Measurements from ENCODE around the gene SKAP1. TPM values are rescaled to one million over a fixed set of nuclear protein-coding genes. Genes with fewer than 3 reads are reported as not detected.

SKAP1 gene
- total and polyA plus RNA-seq, 2 of the 13 experiments (the other 11 are each of a cell fraction or from before 2014, with no cell fraction given) = 0.21 TPM; not detected in 1

DNA sequence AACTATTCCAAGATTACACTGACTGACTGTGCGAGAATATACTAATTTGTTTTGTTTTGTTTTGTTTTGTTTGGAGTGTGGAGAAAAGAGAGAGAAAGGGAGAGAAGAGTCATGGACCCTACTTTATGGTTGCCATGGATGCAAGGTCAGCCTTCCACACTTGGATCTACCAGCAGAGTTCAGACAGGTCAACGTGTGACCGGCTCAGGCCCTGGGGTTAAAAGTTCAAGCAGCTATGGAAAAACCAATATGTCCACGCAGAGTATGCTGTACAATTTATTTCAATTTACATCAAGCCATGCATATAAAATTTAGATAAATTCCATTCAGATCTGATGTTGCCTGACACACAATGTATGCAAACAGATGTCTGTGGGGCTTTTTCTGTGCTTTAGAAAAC, 122.8 kb downstream of the SKAP1 start:
- Histone ChIP-seq H3K27ac (ENCODE audit: extremely low read length, insufficient read depth, low read length) (no peak overlapping the region), H4K20me1 (ENCODE audit: insufficient read depth, low read length) (no peaks in the 10 kb centered on the region), H3K4me1 (ENCODE audit: insufficient read depth, low read length) (peaks cover 8% of the 10 kb centered on the region), H3K79me2 (ENCODE audit: insufficient read depth, low read length) (no peaks in the 10 kb centered on the region), H3K4me2 (ENCODE audit: low read depth, low read length) (no peak overlapping the region), H3K36me3 (replicated peaks in 1 of 2; ENCODE audit: control insufficient read depth in 1 of 2, insufficient read depth in 2 of 2, low read length in 2 of 2) (no peaks in the 10 kb centered on the region), H3K27me3 (ENCODE audit: control insufficient read depth in 1 of 2, insufficient read depth in 2 of 2, low read length in 2 of 2) (peaks cover 0 to 8% of the 10 kb centered on the region in 2 experiments; a peak in 2 of 5 replicates), H3K9me3 (ENCODE audit: low read length) (no peaks in the 10 kb centered on the region), H2AFZ (ENCODE audit: low read length) (no peak overlapping the region), H3K9ac (ENCODE audit: insufficient read depth, low read depth, low read length) (no peak overlapping the region), H3K4me3 (replicated peaks in 1 of 3; ENCODE audit: insufficient read depth in 1 of 3, low read depth in 2 of 3, low read length in 3 of 3) (no peak overlapping the region)
- ChIA-PET CTCF (ENCODE audit: low intra/inter-chr PET ratio, low total read pairs) (interaction anchor here (2.4 kb wide), 1 partner anchor 311 kb away, joined by 24 read pairs; no protein-coding TSS in a partner anchor), POLR2A (no interaction called here)
- ATAC-seq (no peak), FAIRE-seq (no peak), DNase-seq (ENCODE audit: low spot score) (no peak)
- no TSS peak for BruUV-seq (replicated peaks)
- TF ChIP-seq RARA (CRISPR knock-in tag; IDR thresholded peaks at IDR 0.05) (peak; percentile 40; the same call in 1 of the 2 replicates), MAZ (IDR thresholded peaks at IDR 0.05; ENCODE audit: borderline replicate concordance, low read depth, low read length) (no peak), MAZ (CRISPR knock-in tag; IDR thresholded peaks at IDR 0.05; ENCODE audit: low read depth) (no peak), GABPA (IDR thresholded peaks at IDR 0.05; ENCODE audit: low read depth, low read length) (no peak), GABPA (CRISPR knock-in tag; IDR thresholded peaks at IDR 0.05; ENCODE audit: low read depth) (no peak), NR2F6 (IDR thresholded peaks at IDR 0.05) (no peak), NR2F6 (CRISPR knock-in tag; IDR thresholded peaks at IDR 0.05) (no peak), MAFG (CRISPR knock-in tag; IDR thresholded peaks at IDR 0.05) (no peak)
- TF ChIP-seq, protein P1, sequence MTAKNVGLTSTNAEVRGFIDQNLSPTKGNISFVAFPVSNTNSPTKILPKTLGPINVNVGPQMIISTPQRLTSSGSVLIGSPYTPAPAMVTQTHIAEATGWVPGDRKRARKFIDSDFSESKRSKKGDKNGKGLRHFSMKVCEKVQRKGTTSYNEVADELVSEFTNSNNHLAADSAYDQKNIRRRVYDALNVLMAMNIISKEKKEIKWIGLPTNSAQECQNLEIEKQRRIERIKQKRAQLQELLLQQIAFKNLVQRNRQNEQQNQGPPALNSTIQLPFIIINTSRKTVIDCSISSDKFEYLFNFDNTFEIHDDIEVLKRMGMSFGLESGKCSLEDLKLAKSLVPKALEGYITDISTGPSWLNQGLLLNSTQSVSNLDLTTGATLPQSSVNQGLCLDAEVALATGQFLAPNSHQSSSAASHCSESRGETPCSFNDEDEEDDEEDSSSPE (CRISPR knock-in tag; IDR thresholded peaks at IDR 0.05) = no peak
- intact Hi-C loops (cut with micrococcal nuclease; ENCODE audit: unreplicated experiment) = loop anchor here (1.0 kb wide), 1 partner anchor 311 kb away; no protein-coding TSS in a partner anchor
- WGBS (ENCODE audit: low lambda C conversion rate) = 7% methylated on average over 4 of the region's 4 CpGs
- in situ Hi-C loops (cut with HindIII; ENCODE audit: extremely low pct_ligation_motif_present, low pct_unique_long_range_greater_than_20kb) = no loop called here

DNA sequence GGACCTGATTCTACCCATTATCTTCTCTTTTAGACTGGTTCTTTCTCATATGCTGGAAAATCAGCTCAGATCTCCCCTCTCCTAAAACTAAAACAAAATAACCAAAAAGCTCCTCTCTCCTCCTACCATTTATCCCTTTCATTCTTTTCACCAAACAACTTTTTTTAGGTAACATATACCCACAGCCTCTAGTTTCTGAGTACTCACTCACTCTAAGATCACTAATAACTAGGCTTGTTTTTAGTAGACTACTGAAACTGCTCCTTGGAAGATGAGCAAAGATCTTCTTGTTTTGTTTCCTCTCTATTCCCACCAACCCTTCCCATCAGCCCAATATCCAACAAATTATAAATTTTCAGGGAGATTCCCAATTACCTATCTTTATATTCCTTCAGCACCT, 129.0 kb downstream of the SKAP1 start:
- Histone ChIP-seq H3K79me2 (ENCODE audit: insufficient read depth, low read length) (no peaks in the 10 kb centered on the region), H2AFZ (ENCODE audit: low read length) (no peak overlapping the region), H3K4me2 (ENCODE audit: low read depth, low read length) (no peak overlapping the region), H3K36me3 (replicated peaks in 1 of 2; ENCODE audit: control insufficient read depth in 1 of 2, insufficient read depth in 2 of 2, low read length in 2 of 2) (no peaks in the 10 kb centered on the region), H3K9me3 (ENCODE audit: low read length) (no peaks in the 10 kb centered on the region), H3K27ac (ENCODE audit: extremely low read length, insufficient read depth, low read length) (no peak overlapping the region), H4K20me1 (ENCODE audit: insufficient read depth, low read length) (no peaks in the 10 kb centered on the region), H3K4me1 (ENCODE audit: insufficient read depth, low read length) (no peaks in the 10 kb centered on the region), H3K9ac (ENCODE audit: insufficient read depth, low read depth, low read length) (no peak overlapping the region), H3K4me3 (replicated peaks in 1 of 3; ENCODE audit: insufficient read depth in 1 of 3, low read depth in 2 of 3, low read length in 3 of 3) (no peak overlapping the region), H3K27me3 (ENCODE audit: control insufficient read depth in 1 of 2, insufficient read depth in 2 of 2, low read length in 2 of 2) (no peaks in the 10 kb centered on the region)
- ATAC-seq (no peak), DNase-seq (ENCODE audit: low spot score) (no peak), FAIRE-seq (no peak)
- intact Hi-C loops (cut with micrococcal nuclease; ENCODE audit: unreplicated experiment) = no loop called here
- ChIA-PET CTCF (ENCODE audit: low intra/inter-chr PET ratio, low total read pairs) (no interaction called here), POLR2A (no interaction called here)
- no TSS peak for BruUV-seq (replicated peaks)
- in situ Hi-C loops (cut with HindIII; ENCODE audit: extremely low pct_ligation_motif_present, low pct_unique_long_range_greater_than_20kb) = no loop called here
- no peak for TF ChIP-seq ZNF335 (CRISPR knock-in tag; IDR thresholded peaks at IDR 0.05)
- TF ChIP-seq RBFOX2 (IDR thresholded peaks at IDR 0.05; ENCODE audit: low read depth, low read length) = no peak
- TF ChIP-seq GPN1 (CRISPR knock-in tag; IDR thresholded peaks at IDR 0.05; ENCODE audit: borderline replicate concordance) = no peak
- TF ChIP-seq, protein P2, sequence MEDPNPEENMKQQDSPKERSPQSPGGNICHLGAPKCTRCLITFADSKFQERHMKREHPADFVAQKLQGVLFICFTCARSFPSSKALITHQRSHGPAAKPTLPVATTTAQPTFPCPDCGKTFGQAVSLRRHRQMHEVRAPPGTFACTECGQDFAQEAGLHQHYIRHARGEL (CRISPR knock-in tag; IDR thresholded peaks at IDR 0.05) = no peak
- TF ChIP-seq, protein P3, sequence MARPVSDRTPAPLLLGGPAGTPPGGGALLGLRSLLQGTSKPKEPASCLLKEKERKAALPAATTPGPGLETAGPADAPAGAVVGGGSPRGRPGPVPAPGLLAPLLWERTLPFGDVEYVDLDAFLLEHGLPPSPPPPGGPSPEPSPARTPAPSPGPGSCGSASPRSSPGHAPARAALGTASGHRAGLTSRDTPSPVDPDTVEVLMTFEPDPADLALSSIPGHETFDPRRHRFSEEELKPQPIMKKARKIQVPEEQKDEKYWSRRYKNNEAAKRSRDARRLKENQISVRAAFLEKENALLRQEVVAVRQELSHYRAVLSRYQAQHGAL (CRISPR knock-in tag; IDR thresholded peaks at IDR 0.05; ENCODE audit: not compliant biosample characterization) = no peak
- TF ChIP-seq, protein P4, sequence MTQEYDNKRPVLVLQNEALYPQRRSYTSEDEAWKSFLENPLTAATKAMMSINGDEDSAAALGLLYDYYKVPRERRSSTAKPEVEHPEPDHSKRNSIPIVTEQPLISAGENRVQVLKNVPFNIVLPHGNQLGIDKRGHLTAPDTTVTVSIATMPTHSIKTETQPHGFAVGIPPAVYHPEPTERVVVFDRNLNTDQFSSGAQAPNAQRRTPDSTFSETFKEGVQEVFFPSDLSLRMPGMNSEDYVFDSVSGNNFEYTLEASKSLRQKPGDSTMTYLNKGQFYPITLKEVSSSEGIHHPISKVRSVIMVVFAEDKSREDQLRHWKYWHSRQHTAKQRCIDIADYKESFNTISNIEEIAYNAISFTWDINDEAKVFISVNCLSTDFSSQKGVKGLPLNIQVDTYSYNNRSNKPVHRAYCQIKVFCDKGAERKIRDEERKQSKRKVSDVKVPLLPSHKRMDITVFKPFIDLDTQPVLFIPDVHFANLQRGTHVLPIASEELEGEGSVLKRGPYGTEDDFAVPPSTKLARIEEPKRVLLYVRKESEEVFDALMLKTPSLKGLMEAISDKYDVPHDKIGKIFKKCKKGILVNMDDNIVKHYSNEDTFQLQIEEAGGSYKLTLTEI (CRISPR knock-in tag; conservative IDR thresholded peaks at IDR 0.05) = no peak
- TF ChIP-seq, protein P5, sequence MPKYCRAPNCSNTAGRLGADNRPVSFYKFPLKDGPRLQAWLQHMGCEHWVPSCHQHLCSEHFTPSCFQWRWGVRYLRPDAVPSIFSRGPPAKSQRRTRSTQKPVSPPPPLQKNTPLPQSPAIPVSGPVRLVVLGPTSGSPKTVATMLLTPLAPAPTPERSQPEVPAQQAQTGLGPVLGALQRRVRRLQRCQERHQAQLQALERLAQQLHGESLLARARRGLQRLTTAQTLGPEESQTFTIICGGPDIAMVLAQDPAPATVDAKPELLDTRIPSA (CRISPR knock-in tag; IDR thresholded peaks at IDR 0.05; ENCODE audit: borderline replicate concordance) = no peak

All from HepG2 (cell line).